BJ (cell line): ENCODE data around the gene SAMD11. TPM values are rescaled to one million over a fixed set of nuclear protein-coding genes. Genes with fewer than 3 reads are reported as not detected.

Experiments used
- CTCF ChIA-PET: fragments of 350-600 bp; formaldehyde crosslinking; extraction: SDS; loops from one replicate; lab custom pipeline; 2021; ENCODE audit warnings: antibody characterized with exemption, inconsistent platforms; lab: Yijun Ruan, JAX
- POLR2A ChIA-PET: fragments of 300-600 bp; sonication (Branson Sonifier 250); formaldehyde crosslinking; extraction: SDS; loops from one replicate; lab custom pipeline; 2021; ENCODE audit warnings: antibody characterized with exemption; lab: Charles Lee
- DNase-seq: peaks from one replicate; pipeline ENCODE4 v3.0.0-alpha.2; 2011; ENCODE audit warnings: low read depth
- H3K27me3 ChIP-seq: 2 replicates; pipeline ENCODE4 v1.6.0; 2011; ENCODE audit warnings: low read length; ENCODE audit not compliant: control insufficient read depth, insufficient read depth
- H3K36me3 ChIP-seq: 2 replicates; pipeline ENCODE4 v1.5.1; 2011; ENCODE audit warnings: low read length; ENCODE audit not compliant: control insufficient read depth, insufficient read depth
- H3K4me3 ChIP-seq: 2 replicates; pipeline ENCODE4 v1.5.1; 2011; ENCODE audit warnings: low read depth, mild to moderate bottlenecking, control low read depth, low read length
- polyA plus RNA-seq: library from polyadenylated mRNA; depleted of rRNA; stranded (reverse); fragments of >200 nt; gene quantifications from 2 replicates; pipeline ENCODE4 v1.2.3, GENCODE V29; 2011
- TF ChIP-seq, protein P1 (sequence below): IDR thresholded peaks from 2 replicates; pipeline ENCODE4 v1.5.1; 2011; ENCODE audit warnings: low read depth, mild to moderate bottlenecking, control low read depth, inconsistent platforms, low read length, moderate library complexity; ENCODE audit not compliant: insufficient read depth

Gene SAMD11
- polyA plus RNA-seq, 1 experiment, result 10.0 TPM

- TF ChIP-seq, protein P1, sequence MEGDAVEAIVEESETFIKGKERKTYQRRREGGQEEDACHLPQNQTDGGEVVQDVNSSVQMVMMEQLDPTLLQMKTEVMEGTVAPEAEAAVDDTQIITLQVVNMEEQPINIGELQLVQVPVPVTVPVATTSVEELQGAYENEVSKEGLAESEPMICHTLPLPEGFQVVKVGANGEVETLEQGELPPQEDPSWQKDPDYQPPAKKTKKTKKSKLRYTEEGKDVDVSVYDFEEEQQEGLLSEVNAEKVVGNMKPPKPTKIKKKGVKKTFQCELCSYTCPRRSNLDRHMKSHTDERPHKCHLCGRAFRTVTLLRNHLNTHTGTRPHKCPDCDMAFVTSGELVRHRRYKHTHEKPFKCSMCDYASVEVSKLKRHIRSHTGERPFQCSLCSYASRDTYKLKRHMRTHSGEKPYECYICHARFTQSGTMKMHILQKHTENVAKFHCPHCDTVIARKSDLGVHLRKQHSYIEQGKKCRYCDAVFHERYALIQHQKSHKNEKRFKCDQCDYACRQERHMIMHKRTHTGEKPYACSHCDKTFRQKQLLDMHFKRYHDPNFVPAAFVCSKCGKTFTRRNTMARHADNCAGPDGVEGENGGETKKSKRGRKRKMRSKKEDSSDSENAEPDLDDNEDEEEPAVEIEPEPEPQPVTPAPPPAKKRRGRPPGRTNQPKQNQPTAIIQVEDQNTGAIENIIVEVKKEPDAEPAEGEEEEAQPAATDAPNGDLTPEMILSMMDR, result no peak
- POLR2A ChIA-PET, result no interaction called here
- H3K4me3 ChIP-seq, result no peak overlapping the region
- H3K27me3 ChIP-seq, result no peaks in the 10 kb centered on the region
- H3K36me3 ChIP-seq, result no peaks in the 10 kb centered on the region
- DNase-seq, result no peak
- CTCF ChIA-PET, result interaction anchor here (1.0 to 4.5 kb wide), 8 partner anchors 8 to 95 kb away, joined by 3 to 28 read pairs (median 8); no protein-coding TSS in a partner anchor
Measured at GRCh38 chr1:906600-907420, 16.9 kb upstream of the SAMD11 start.

GRCh38 chr1:907611-908451 lies 15.9 kb upstream of the SAMD11 start:
- ChIA-PET CTCF (no interaction called here), POLR2A (no interaction called here)
- Histone ChIP-seq H3K27me3 (no peaks in the 10 kb centered on the region), H3K4me3 (no peak overlapping the region), H3K36me3 (no peaks in the 10 kb centered on the region)
- TF ChIP-seq, protein P1, result no peak
- DNase-seq, result no peak

- TF ChIP-seq, protein P1, result no peak
- Histone ChIP-seq H3K27me3 (no peaks in the 10 kb centered on the region), H3K36me3 (no peaks in the 10 kb centered on the region), H3K4me3 (no peak overlapping the region)
- ChIA-PET CTCF (no interaction called here), POLR2A (no interaction called here)
- DNase-seq, result no peak
Measured at GRCh38 chr1:908661-909060, 15.1 kb upstream of the SAMD11 start.

DNA sequence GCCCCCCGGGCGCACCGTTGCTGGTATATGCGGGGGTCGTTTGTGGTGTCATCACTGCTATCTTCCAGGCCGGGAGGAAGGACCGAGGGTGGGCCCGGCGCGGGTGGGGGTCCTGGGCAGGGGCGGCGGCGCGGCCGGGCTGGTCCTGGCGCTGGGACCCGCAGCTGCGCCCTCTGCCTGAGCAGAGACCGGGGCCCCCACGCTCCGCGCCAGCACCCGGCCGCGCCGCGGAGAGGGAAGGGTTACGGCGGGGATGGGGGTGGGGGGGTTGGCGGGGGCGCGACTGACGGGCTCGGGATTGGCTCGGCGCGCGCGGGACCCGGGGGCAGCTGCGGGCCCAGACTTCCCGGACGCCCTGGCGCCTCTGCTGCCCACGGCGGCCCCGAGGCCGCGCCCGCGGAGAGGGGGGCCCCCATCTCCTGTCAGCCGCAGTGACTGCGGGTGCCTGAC lies 13.8 kb upstream of the SAMD11 start:
- CTCF ChIA-PET, result interaction anchor here (1.2 kb wide), 1 partner anchor 73 kb away, joined by 3 read pairs; no protein-coding TSS in a partner anchor
- no peak for DNase-seq
- H3K4me3 ChIP-seq, result peak overlapping the region; percentile 25; the same call in 1 of the 2 replicates

More for the DNA sequence above, 13.8 kb upstream of the SAMD11 start:
- H3K36me3 ChIP-seq, result no peaks in the 10 kb centered on the region
- TF ChIP-seq, protein P1, result no peak
- H3K27me3 ChIP-seq, result no peaks in the 10 kb centered on the region
- POLR2A ChIA-PET, result no interaction called here
